K562 (cell line): ENCODE data around the gene SDS. TPM values are rescaled to one million over a fixed set of nuclear protein-coding genes. Genes with fewer than 3 reads are reported as not detected.
A peak's percentile ranks its signal among the peaks of the same experiment; 100 is the strongest.

Source experiments
- MGA ChIP-seq: fragments of 450-650 bp; IDR thresholded peaks from 2 replicates; pipeline ENCODE4 v1.6.1; 2016; ENCODE audit warnings: mild to moderate bottlenecking, moderate library complexity
- NR2C1 ChIP-seq, 2 experiments: fragments of 450-650 bp; IDR thresholded peaks; 2 replicates each; pipeline ENCODE4 v1.6.1; 2017; ENCODE audit warnings: mild to moderate bottlenecking in 2 of 2, antibody characterized with exemption in 1 of 2, inconsistent platforms in 1 of 2, missing compliant biosample characterization in 1 of 2, missing genetic modification characterization in 1 of 2
- NR2C2 ChIP-seq, 2 experiments: fragments of 200-800 bp in 1 of 2; sonication (Bioruptor generic) in 1 of 2; sonication (generic) in 1 of 2; formaldehyde crosslinking in 1 of 2; IDR thresholded peaks; 2 replicates each; pipeline versions ENCODE4 v1.6.1 to v1.8.0; 2016 to 2022; ENCODE audit warnings: mild to moderate bottlenecking in 1 of 2, missing compliant biosample characterization in 1 of 2, missing genetic modification characterization in 1 of 2, missing genetic modification reagents in 1 of 2
- ZNF318 ChIP-seq, 2 experiments: fragments of 450-650 bp; IDR thresholded peaks; 2 replicates each; pipeline ENCODE4 v1.6.1; 2016; ENCODE audit warnings: mild to moderate bottlenecking in 2 of 2, borderline replicate concordance in 1 of 2, low read depth in 1 of 2, moderate library complexity in 1 of 2
- polyA plus RNA-seq, 8 experiments: library from polyadenylated mRNA; depleted of rRNA in 4 of 8; stranded (reverse) in 5 of 8; unstranded in 3 of 8; fragments of >200 nt; fragmentation: Nextera tagmentation in 2 of 8; fragmentation: Illumina TruSeq in 1 of 8; extraction: Ambion mirVana in 2 of 8; extraction: Trizol in 1 of 8; gene quantifications; 2 replicates each; pipeline versions ENCODE4 v1.2.1 to v1.2.3, GENCODE V29; 2011 to 2014; ENCODE audit warnings: inconsistent platforms in 1 of 8, missing spikeins in 1 of 8
- total RNA-seq, 7 experiments: library from RNA; depleted of rRNA in 6 of 7; stranded (reverse); fragments of >200 nt in 6 of 7; fragmentation: Illumina TruSeq in 2 of 7; extraction: Trizol in 2 of 7; gene quantifications; 2 replicates each; pipeline versions ENCODE4 v1.2.1 to v1.2.3, GENCODE V29; 2011 to 2021; ENCODE audit warnings: low replicate concordance in 1 of 7

SDS gene
- total and polyA plus RNA-seq, 9 of the 15 experiments (the other 6 are each of a cell fraction or from before 2014, with no cell fraction given), result 0.07 to 1.1 (median 0.12) TPM; not detected in 1

GRCh38 chr12:113422030-113422885 lies 18.6 kb upstream of the SDS start, which contains the start of gene SDSL (continued):
- TF ChIP-seq ZNF318 (IDR thresholded peaks at IDR 0.05; ENCODE audit: borderline replicate concordance in 1 of 2, low read depth in 1 of 2) (0 out of 4 replicates have a peak, but pooled peaks of 1 of the 2 experiments have one; percentile 55), MGA (peak; percentile 52; the same call in 1 of the 2 replicates), NR2C1 (IDR thresholded peaks at IDR 0.05) (no peak), NR2C1 (tag; IDR thresholded peaks at IDR 0.05) (peak; percentile 7; the same call in 1 of the 2 replicates), NR2C2 (CRISPR knock-in tag; IDR thresholded peaks at IDR 0.05) (peak; percentile 19; the same call in 1 of the 2 replicates), NR2C2 (tag; IDR thresholded peaks at IDR 0.05) (peak; percentile 85)
